HFFc6 (cell line): ENCODE data around the gene SUGCT. TPM values are rescaled to one million over a fixed set of nuclear protein-coding genes. Genes with fewer than 3 reads are reported as not detected.

Source experiments
- DNase-seq: peaks from one replicate; pipeline ENCODE4 v3.0.0-alpha.2; 2018
- H3K27ac Mint-ChIP-seq: 2 replicates; pipeline ENCODE4 v1.8.0; 2020; ENCODE audit warnings: mild to moderate bottlenecking, mixed read lengths
- H3K27me3 Mint-ChIP-seq: 2 replicates; pipeline ENCODE4 v1.8.0; 2021; ENCODE audit warnings: mild to moderate bottlenecking, moderate library complexity, mixed read lengths; ENCODE audit not compliant: insufficient read depth
- H3K36me3 Mint-ChIP-seq: 2 replicates; pipeline ENCODE4 v1.8.0; 2021; ENCODE audit warnings: low read depth, mixed read lengths
- H3K4me1 Mint-ChIP-seq: 2 replicates; pipeline ENCODE4 v1.8.0; 2020; ENCODE audit warnings: low read depth, mixed read lengths
- H3K4me3 Mint-ChIP-seq: 2 replicates; pipeline ENCODE4 v1.8.0; 2020; ENCODE audit warnings: mild to moderate bottlenecking, moderate library complexity, mixed read lengths
- H3K9me3 Mint-ChIP-seq: 2 replicates; pipeline ENCODE4 v1.8.0; 2020; ENCODE audit warnings: mild to moderate bottlenecking, mixed read lengths
- total RNA-seq, 6 experiments: library from RNA; stranded (reverse); fragmentation: NEBNext Ultra II Directional; extraction: Animal tissue kit (Norgen Biotek cat#: 25700); gene quantifications; 2 replicates in 1 of 6; 3 replicates in 5 of 6; pipeline ENCODE4 v1.2.3, GENCODE V29; 2021
- TF ChIP-seq, protein P1 (sequence below): fragments of 200-600 bp; sonication (generic); IDR thresholded peaks from 2 replicates; pipeline ENCODE4 v1.5.0; 2021; ENCODE audit warnings: antibody characterized with exemption, mild to moderate bottlenecking

Gene SUGCT
- total RNA-seq, 6 experiments from 2014 or later, result 12.9 to 20.1 (median 17.1) TPM

DNA sequence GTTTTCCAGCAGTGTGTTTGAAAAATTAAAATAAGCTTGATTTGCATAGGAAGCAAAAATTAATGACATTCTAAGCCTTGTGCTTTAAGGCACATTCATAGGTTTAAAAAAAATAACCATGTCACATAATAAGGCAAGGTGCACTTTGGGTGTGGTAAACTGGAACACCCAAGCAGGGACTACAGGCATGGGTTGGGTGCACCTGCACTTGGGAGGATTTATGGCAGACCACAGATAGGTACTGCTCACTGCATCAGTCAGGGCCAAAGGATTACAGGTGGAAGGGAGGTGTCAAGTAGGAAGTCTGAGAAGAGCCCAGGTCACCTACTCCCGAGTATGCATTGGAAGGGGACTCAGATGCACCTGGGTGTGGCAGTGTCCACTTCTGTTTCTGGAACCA lies 753.7 kb downstream of the SUGCT start:
- TF ChIP-seq, protein P1, sequence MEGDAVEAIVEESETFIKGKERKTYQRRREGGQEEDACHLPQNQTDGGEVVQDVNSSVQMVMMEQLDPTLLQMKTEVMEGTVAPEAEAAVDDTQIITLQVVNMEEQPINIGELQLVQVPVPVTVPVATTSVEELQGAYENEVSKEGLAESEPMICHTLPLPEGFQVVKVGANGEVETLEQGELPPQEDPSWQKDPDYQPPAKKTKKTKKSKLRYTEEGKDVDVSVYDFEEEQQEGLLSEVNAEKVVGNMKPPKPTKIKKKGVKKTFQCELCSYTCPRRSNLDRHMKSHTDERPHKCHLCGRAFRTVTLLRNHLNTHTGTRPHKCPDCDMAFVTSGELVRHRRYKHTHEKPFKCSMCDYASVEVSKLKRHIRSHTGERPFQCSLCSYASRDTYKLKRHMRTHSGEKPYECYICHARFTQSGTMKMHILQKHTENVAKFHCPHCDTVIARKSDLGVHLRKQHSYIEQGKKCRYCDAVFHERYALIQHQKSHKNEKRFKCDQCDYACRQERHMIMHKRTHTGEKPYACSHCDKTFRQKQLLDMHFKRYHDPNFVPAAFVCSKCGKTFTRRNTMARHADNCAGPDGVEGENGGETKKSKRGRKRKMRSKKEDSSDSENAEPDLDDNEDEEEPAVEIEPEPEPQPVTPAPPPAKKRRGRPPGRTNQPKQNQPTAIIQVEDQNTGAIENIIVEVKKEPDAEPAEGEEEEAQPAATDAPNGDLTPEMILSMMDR, result no peak
- no peak overlapping the region for H3K4me3 Mint-ChIP-seq
- peaks cover 2% of the 10 kb centered on the region for H3K27me3 Mint-ChIP-seq
- peaks cover 12% of the 10 kb centered on the region for H3K36me3 Mint-ChIP-seq
- H3K4me1 Mint-ChIP-seq, result peaks cover 25% of the 10 kb centered on the region
- H3K9me3 Mint-ChIP-seq, result peaks cover 11% of the 10 kb centered on the region
- no peak for DNase-seq
- H3K27ac Mint-ChIP-seq, result no peak overlapping the region

DNA sequence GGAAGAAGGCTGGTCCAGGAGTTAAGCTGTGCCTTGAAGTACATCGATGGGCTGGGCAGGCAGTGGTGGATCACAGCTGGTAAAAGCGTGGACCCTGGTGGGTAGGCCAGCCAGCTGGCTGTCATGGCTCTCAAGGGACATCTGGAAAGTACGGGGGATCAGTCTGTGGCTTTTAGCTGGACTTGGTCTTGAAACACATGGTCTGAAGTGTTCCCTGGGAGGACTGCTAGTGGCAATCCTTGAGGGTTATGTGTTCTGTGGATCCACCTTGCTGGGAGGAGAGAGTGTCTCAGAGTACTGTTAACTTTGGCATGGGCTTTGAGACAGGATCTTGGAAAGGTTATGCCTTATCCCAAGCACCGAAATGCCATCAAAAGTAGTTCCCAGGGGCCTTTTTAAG lies 754.3 kb downstream of the SUGCT start:
- H3K36me3 Mint-ChIP-seq, result peaks cover 12% of the 10 kb centered on the region
- no peak for DNase-seq
- peaks cover 24% of the 10 kb centered on the region for H3K4me1 Mint-ChIP-seq
- peaks cover 11% of the 10 kb centered on the region for H3K9me3 Mint-ChIP-seq
- no peak overlapping the region for H3K27ac Mint-ChIP-seq
- H3K27me3 Mint-ChIP-seq, result peaks cover 2% of the 10 kb centered on the region
- TF ChIP-seq, protein P1, result no peak
- no peak overlapping the region for H3K4me3 Mint-ChIP-seq

DNA sequence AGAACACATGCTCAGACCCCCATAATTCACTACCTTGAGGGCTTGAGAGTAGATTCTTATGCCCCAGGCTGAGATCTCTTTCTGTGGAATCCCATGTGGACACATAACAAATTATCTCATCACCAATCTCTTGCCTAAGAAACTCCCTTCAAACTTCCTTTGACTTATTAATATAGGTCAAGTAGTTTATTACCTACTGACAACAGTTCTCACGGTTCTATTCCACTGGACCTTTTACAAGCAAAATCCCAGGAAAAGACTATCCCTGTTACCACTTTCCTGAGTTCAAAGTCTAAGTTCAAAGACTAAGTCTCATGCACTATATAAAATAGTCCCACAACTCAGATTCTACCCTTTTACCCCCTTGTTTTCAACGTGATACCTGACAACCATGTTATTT lies 754.7 kb downstream of the SUGCT start:
- Mint-ChIP-seq H3K27me3 (peaks cover 2% of the 10 kb centered on the region), H3K9me3 (peaks cover 11% of the 10 kb centered on the region), H3K36me3 (peaks cover 12% of the 10 kb centered on the region), H3K4me3 (no peak overlapping the region), H3K4me1 (peaks cover 20% of the 10 kb centered on the region), H3K27ac (no peak overlapping the region)
- TF ChIP-seq, protein P1, result no peak
- no peak for DNase-seq

DNA sequence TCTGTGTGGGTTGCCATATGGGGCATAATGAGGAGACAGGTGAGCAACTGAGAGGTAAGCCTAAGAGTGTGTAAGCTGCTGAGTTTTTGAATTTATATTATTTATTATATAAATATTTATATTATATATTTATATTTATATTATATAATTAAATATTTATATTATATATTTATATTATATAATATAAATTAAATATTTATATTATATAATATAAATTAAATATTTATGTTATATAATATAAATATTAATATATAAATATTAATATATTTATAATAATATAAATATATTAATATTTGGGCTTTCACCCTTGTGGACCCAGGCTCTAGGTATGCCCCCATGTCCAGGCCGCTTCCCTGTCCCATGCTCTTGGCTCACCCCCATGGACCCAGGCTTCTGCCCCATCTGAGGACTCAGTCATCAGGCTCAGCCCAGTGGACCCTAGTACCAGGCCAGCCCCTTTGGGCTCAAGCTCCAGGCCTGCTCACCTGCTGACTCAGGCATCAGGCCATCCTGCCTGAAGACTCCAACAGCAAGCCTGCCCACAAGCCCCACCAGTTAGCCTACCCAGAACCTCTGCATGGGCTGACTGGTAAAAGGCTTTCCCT lies 755.4 kb downstream of the SUGCT start:
- Mint-ChIP-seq H3K9me3 (peaks cover 15% of the 10 kb centered on the region), H3K4me3 (no peak overlapping the region), H3K36me3 (peaks cover 16% of the 10 kb centered on the region), H3K4me1 (peaks cover 19% of the 10 kb centered on the region), H3K27ac (no peak overlapping the region), H3K27me3 (peaks cover 2% of the 10 kb centered on the region)
- no peak for DNase-seq
- TF ChIP-seq, protein P1, result no peak

DNA sequence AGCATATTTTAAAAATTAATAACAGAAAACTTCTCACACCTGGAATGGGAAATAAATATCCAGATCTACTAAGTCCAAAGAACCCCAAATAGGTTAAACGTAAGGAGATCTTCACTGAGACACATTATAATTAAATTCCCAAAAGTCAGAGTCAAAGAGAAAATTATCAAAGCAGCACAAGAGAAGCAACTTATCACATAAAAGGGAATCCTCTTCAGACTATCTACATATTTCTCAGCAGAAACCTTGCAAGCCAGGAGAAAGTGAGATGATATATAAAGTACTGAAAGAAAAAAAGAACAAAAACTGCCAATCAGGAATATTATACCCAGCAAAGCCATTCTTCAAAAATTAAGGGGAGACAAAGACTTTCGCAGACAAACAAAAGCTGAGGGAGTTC lies 756.4 kb downstream of the SUGCT start:
- Mint-ChIP-seq H3K27me3 (peaks cover 2% of the 10 kb centered on the region), H3K36me3 (peaks cover 21% of the 10 kb centered on the region), H3K4me3 (no peak overlapping the region), H3K9me3 (peaks cover 15% of the 10 kb centered on the region), H3K27ac (no peak overlapping the region), H3K4me1 (peaks cover 13% of the 10 kb centered on the region)
- no peak for DNase-seq
- TF ChIP-seq, protein P1, result no peak
